Femur (tissue), 1 donor: Measurements from ENCODE around the gene KLHL21.

Source experiments
- DNase-seq: peaks from one replicate; pipeline ENCODE4 v3.0.0-alpha.2; 2017

KLHL21 gene

GRCh38 chr1:6546326-6546725 lies 56.3 kb downstream of the KLHL21 start:
- DNase-seq, result no peak

GRCh38 chr1:6545276-6546112 lies 57.2 kb downstream of the KLHL21 start:
- DNase-seq, result no peak

GRCh38 chr1:6544831-6545230 lies 57.8 kb downstream of the KLHL21 start:
- DNase-seq, result no peak
